K562 (cell line): ENCODE measurements around the gene HSPB2. TPM values are rescaled to one million over a fixed set of nuclear protein-coding genes. Genes with fewer than 3 reads are reported as not detected.

Experiments used
- CAMTA2 ChIP-seq: fragments of 250-450 bp; sonication (Bioruptor Pico); conservative IDR thresholded peaks from 2 replicates; pipeline ENCODE4 v1.5.1; 2022
- CHCHD3 ChIP-seq: fragments of 250-450 bp; sonication (Bioruptor Pico); IDR thresholded peaks from 2 replicates; pipeline ENCODE4 v2.1.2; 2022; ENCODE audit warnings: mild to moderate bottlenecking
- CTCFL ChIP-seq: IDR thresholded peaks from 2 replicates; pipeline ENCODE4 v1.6.1; 2011; ENCODE audit warnings: borderline replicate concordance, low read depth, mild to moderate bottlenecking, moderate library complexity, low read length; ENCODE audit not compliant: insufficient read depth, poor library complexity, severe bottlenecking
- ELF1 ChIP-seq: fragments of 200-800 bp; sonication (Bioruptor generic); IDR thresholded peaks from 2 replicates; pipeline ENCODE4 v1.6.1; 2016; ENCODE audit warnings: missing genetic modification characterization, missing compliant biosample characterization
- FIP1L1 ChIP-seq: fragments of 200-400 bp; formaldehyde crosslinking; IDR thresholded peaks from 2 replicates; pipeline ENCODE4 v1.6.1; 2018; ENCODE audit warnings: mild to moderate bottlenecking, low read depth, low read length; ENCODE audit not compliant: poor library complexity, severe bottlenecking
- FOXJ2 ChIP-seq: fragments of 200-800 bp; sonication (Bioruptor generic); IDR thresholded peaks from 2 replicates; pipeline ENCODE4 v1.6.1; 2016; ENCODE audit warnings: missing genetic modification characterization, missing compliant biosample characterization
- NR4A1 ChIP-seq, 2 experiments: fragments of 250-450 bp in 1 of 2; fragments of 450-650 bp in 1 of 2; sonication (Bioruptor Pico) in 1 of 2; IDR thresholded peaks; 2 replicates each; pipeline versions ENCODE4 v1.4.0 to v1.6.1; 2016 to 2020; ENCODE audit warnings: mild to moderate bottlenecking in 2 of 2, missing compliant biosample characterization in 1 of 2, missing genetic modification characterization in 1 of 2, moderate library complexity in 1 of 2
- POLR3G ChIP-seq: IDR thresholded peaks from 2 replicates; pipeline ENCODE4 v1.6.1; 2011; ENCODE audit not compliant: insufficient read length, insufficient replicate concordance; ENCODE audit errors: extremely low read depth
- RCOR1 ChIP-seq, 2 experiments: IDR thresholded peaks; 2 replicates each; pipeline ENCODE4 v1.6.1; 2012; ENCODE audit warnings: low read depth in 2 of 2, low read length in 2 of 2, borderline replicate concordance in 1 of 2, improper control_type of control experiment in 1 of 2
- SMARCB1 ChIP-seq: IDR thresholded peaks from 2 replicates; pipeline ENCODE4 v1.6.1; 2011; ENCODE audit warnings: improper control_type of control experiment, low read depth; ENCODE audit not compliant: insufficient read length
- SNAPC5 ChIP-seq: fragments of 250-450 bp; sonication (Bioruptor Pico); IDR thresholded peaks from 2 replicates; pipeline ENCODE4 v1.8.0; 2021; ENCODE audit warnings: moderate library complexity, mild to moderate bottlenecking, inconsistent platforms
- TFAM ChIP-seq: fragments of 250-450 bp; sonication (Bioruptor Pico); conservative IDR thresholded peaks from 2 replicates; pipeline ENCODE4 v1.5.0; 2021; ENCODE audit warnings: mild to moderate bottlenecking, moderate library complexity
- THRA ChIP-seq: fragments of 450-650 bp; IDR thresholded peaks from 2 replicates; pipeline ENCODE4 v1.6.1; 2017; ENCODE audit warnings: mild to moderate bottlenecking, moderate library complexity
- ZBTB49 ChIP-seq: sonication (generic); formaldehyde crosslinking; IDR thresholded peaks from 2 replicates; pipeline ENCODE4 v1.8.0; 2022; ENCODE audit warnings: missing genetic modification reagents, mild to moderate bottlenecking, borderline replicate concordance
- ZC3H11A ChIP-seq: IDR thresholded peaks from 2 replicates; pipeline ENCODE4 v1.6.1; 2012; ENCODE audit warnings: low read depth, low read length, improper control_type of control experiment
- ZFP36 ChIP-seq: fragments of 150-350 bp; IDR thresholded peaks from 2 replicates; pipeline ENCODE4 v1.6.1; 2018; ENCODE audit warnings: low read length, low read depth; ENCODE audit not compliant: partially characterized antibody
- ZNF253 ChIP-seq: fragments of 250-450 bp; sonication (Bioruptor Pico); conservative IDR thresholded peaks from 2 replicates; pipeline ENCODE4 v1.6.1; 2021; ENCODE audit warnings: mild to moderate bottlenecking
- ZNF263 ChIP-seq: sonication (generic); formaldehyde crosslinking; IDR thresholded peaks from 2 replicates; pipeline ENCODE4 v1.8.0; 2022; ENCODE audit warnings: mild to moderate bottlenecking, missing genetic modification reagents, borderline replicate concordance
- ZNF280B ChIP-seq: fragments of 250-450 bp; sonication (Bioruptor Pico); IDR thresholded peaks from 2 replicates; pipeline ENCODE4 v1.5.1; 2021; ENCODE audit warnings: mild to moderate bottlenecking
- polyA plus RNA-seq, 8 experiments: library from polyadenylated mRNA; depleted of rRNA in 4 of 8; stranded (reverse) in 5 of 8; unstranded in 3 of 8; fragments of >200 nt; fragmentation: Nextera tagmentation in 2 of 8; fragmentation: Illumina TruSeq in 1 of 8; extraction: Ambion mirVana in 2 of 8; extraction: Trizol in 1 of 8; gene quantifications; 2 replicates each; pipeline versions ENCODE4 v1.2.1 to v1.2.3, GENCODE V29; 2011 to 2014; ENCODE audit warnings: inconsistent platforms in 1 of 8, missing spikeins in 1 of 8
- total RNA-seq, 7 experiments: library from RNA; depleted of rRNA in 6 of 7; stranded (reverse); fragments of >200 nt in 6 of 7; fragmentation: Illumina TruSeq in 2 of 7; extraction: Trizol in 2 of 7; gene quantifications; 2 replicates each; pipeline versions ENCODE4 v1.2.1 to v1.2.3, GENCODE V29; 2011 to 2021; ENCODE audit warnings: low replicate concordance in 1 of 7

The HSPB2 gene
- total and polyA plus RNA-seq, 9 of the 15 experiments (the other 6 are each of a cell fraction or from before 2014, with no cell fraction given) = 0.06 to 0.35 (median 0.11) TPM; not detected in 5

GRCh38 chr11:111870886-111871692, 41.4 kb upstream of the HSPB2 start, which contains the start of gene ALG9 (continued):
- TF ChIP-seq THRA (no peak), CHCHD3 (CRISPR knock-in tag) (no peak), SMARCB1 (no peak), ZNF253 (CRISPR knock-in tag) (no peak), FOXJ2 (tag) (no peak), ELF1 (tag) (peak; percentile 17; the same call in 1 of the 2 replicates), NR4A1 (CRISPR knock-in tag; IDR thresholded peaks at IDR 0.05) (no peak), NR4A1 (tag; IDR thresholded peaks at IDR 0.05) (no peak), ZFP36 (no peak), RCOR1 (IDR thresholded peaks at IDR 0.05; ENCODE audit: borderline replicate concordance in 1 of 2, low read depth in 2 of 2, low read length in 2 of 2) (peak in 1 of 2 experiments; percentile 57; a peak in 1 of 4 replicates), POLR3G (no peak), SNAPC5 (CRISPR knock-in tag) (no peak), ZBTB49 (CRISPR knock-in tag) (no peak), FIP1L1 (no peak), CAMTA2 (CRISPR knock-in tag) (0 out of 2 replicates have a peak, but pooled peaks have one; percentile 56), TFAM (CRISPR knock-in tag) (no peak), ZC3H11A (no peak), ZNF263 (CRISPR knock-in tag) (no peak), CTCFL (no peak), ZNF280B (CRISPR knock-in tag) (no peak)
